Loucy (cell line): ENCODE results near the gene CAMTA2.

ENCODE experiments used
- H2AFZ ChIP-seq: fragments of 200-600 bp; sonication (generic); 2 replicates; pipeline ENCODE4 v1.6.0; 2016; ENCODE audit warnings: antibody characterized with exemption, mild to moderate bottlenecking, low read length, moderate library complexity
- H3F3A ChIP-seq: fragments of 200-600 bp; 2 replicates; pipeline ENCODE4 v1.6.0; 2016; ENCODE audit warnings: antibody characterized with exemption, low read depth, mild to moderate bottlenecking
- H3K27me3 ChIP-seq: fragments of 200-600 bp; sonication (generic); 2 replicates; pipeline ENCODE4 v1.6.1; 2014; ENCODE audit warnings: low read length, mild to moderate bottlenecking; ENCODE audit not compliant: insufficient read depth, poor library complexity, severe bottlenecking
- H3K36me3 ChIP-seq: fragments of 200-600 bp; sonication (generic); 2 replicates; pipeline ENCODE4 v1.6.1; 2016; ENCODE audit warnings: low read length; ENCODE audit not compliant: insufficient read depth
- H3K4me1 ChIP-seq: fragments of 200-600 bp; sonication (generic); 2 replicates; pipeline ENCODE4 v1.5.1; 2014; ENCODE audit warnings: low read length, mild to moderate bottlenecking; ENCODE audit not compliant: insufficient read depth, poor library complexity, severe bottlenecking
- H3K4me2 ChIP-seq: fragments of 200-600 bp; sonication (generic); 2 replicates; pipeline ENCODE4 v1.6.0; 2014; ENCODE audit warnings: antibody characterized with exemption, low read length, low read depth, mild to moderate bottlenecking; ENCODE audit not compliant: poor library complexity, severe bottlenecking
- H3K4me3 ChIP-seq: fragments of 200-600 bp; sonication (generic); 2 replicates; pipeline ENCODE4 v1.5.1; 2014; ENCODE audit warnings: low read length, mild to moderate bottlenecking, mixed read lengths; ENCODE audit not compliant: poor library complexity, severe bottlenecking
- H3K79me2 ChIP-seq: fragments of 200-600 bp; sonication (generic); 2 replicates; pipeline ENCODE4 v1.6.1; 2014; ENCODE audit warnings: low read length; ENCODE audit not compliant: insufficient read depth
- H3K9ac ChIP-seq: fragments of 200-600 bp; sonication (generic); 2 replicates; pipeline ENCODE4 v1.6.0; 2014; ENCODE audit warnings: mild to moderate bottlenecking, low read depth, low read length, moderate library complexity; ENCODE audit not compliant: poor library complexity, severe bottlenecking
- H3K9me2 ChIP-seq: fragments of 200-600 bp; sonication (generic); replicated peaks from 2 replicates; pipeline ENCODE4 v1.6.1; 2016; ENCODE audit warnings: low read depth, low read length, mixed read lengths
- H3K9me3 ChIP-seq: fragments of 200-600 bp; sonication (generic); 2 replicates; pipeline ENCODE4 v1.6.1; 2014; ENCODE audit warnings: mild to moderate bottlenecking, antibody characterized with exemption, low read length, low read depth; ENCODE audit not compliant: insufficient read depth
- H4K20me1 ChIP-seq: fragments of 200-600 bp; sonication (generic); 2 replicates; pipeline ENCODE4 v1.6.0; 2014; ENCODE audit warnings: antibody characterized with exemption, low read length, mild to moderate bottlenecking; ENCODE audit not compliant: insufficient read depth, poor library complexity, severe bottlenecking
- CTCF ChIP-seq: fragments of 200-600 bp; sonication (generic); conservative IDR thresholded peaks from 2 replicates; pipeline ENCODE4 v1.5.1; 2014; ENCODE audit warnings: mild to moderate bottlenecking, antibody characterized with exemption, low read length
- EZH2phosphoT487 ChIP-seq: fragments of 200-600 bp; IDR thresholded peaks from 2 replicates; pipeline ENCODE4 v1.6.1; 2018; ENCODE audit warnings: antibody characterized with exemption, mild to moderate bottlenecking, moderate library complexity, borderline replicate concordance

CAMTA2 gene

DNA sequence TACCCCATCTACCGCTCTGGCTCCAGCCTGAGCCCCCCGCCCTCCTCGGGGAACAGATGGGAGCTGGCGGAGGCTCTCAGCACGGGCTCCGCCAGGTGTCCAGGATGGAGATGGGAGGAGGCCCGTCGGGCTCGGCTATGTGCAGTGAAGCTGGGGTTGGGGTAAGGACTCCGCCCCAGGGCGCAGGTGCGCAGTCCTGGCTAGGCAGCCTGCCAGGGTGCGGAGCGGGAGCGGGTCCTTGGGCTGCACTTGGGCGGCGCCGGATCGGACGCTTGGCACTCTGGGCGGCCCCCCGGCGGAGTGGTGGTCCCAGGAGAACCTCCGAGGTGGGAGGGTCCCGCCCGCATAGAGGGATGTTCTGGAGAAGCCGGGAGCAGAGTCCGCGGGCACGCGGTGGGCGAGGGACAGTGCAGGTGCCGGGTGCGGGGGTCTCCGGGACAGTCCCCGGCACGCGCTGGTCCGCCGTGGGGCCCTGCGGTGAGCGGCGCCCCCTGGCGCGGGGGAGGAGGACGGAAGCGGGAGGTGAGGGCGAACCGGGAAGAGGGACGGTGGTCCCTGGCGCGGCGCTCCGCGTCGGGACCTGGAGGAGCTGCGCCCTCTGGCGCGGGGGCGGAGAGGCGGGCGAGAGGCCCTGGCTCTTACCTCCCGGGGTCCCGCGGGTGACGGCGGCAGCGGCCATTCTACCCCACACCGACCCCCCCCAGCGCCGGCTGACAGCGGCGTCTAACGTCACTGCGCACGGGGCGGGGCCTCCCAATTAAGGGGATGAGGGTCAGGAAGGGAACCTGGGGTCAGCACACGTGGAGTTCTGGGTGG is at the start of gene CAMTA2:
CAMTA2 (minus strand) TSS at position 725 of the 816 bp plus-strand sequence. CDS start 1,453 bp downstream, outside the sequence.
- Histone ChIP-seq H3K4me2 (peak within 1 kb of the TSS; percentile 99), H3K9me2 (no peaks in the 10 kb centered on the region), H3K36me3 (peaks cover 5% of the 10 kb centered on the region; the same call in 1 of the 2 replicates), H3K27me3 (no peaks in the 10 kb centered on the region), H2AFZ (peak within 1 kb of the TSS; percentile 99), H3K4me3 (peak within 1 kb of the TSS; percentile 96), H4K20me1 (no peaks in the 10 kb centered on the region), H3K9ac (peak within 1 kb of the TSS; percentile 91), H3K4me1 (peaks cover 32% of the 10 kb centered on the region), H3F3A (no peaks in the 10 kb centered on the region), H3K9me3 (no peaks in the 10 kb centered on the region), H3K79me2 (peaks cover 24% of the 10 kb centered on the region; the same call in 1 of the 2 replicates)
- no peak for TF ChIP-seq EZH2phosphoT487
- peak; percentile 85 for TF ChIP-seq CTCF

GRCh38 chr17:5035315-5035714 is 47.8 kb upstream of the CAMTA2 start, which contains the start of gene SLC52A1:
Gene SLC52A1, minus strand, starts transcription at chr17:5035426. Its CDS starts 820 bp downstream, at chr17:5034606.
- Histone ChIP-seq H3K9me3 (no peaks in the 10 kb centered on the region), H3F3A (no peaks in the 10 kb centered on the region), H3K27me3 (no peaks in the 10 kb centered on the region), H3K4me2 (no peak within 1 kb of the TSS), H3K36me3 (no peaks in the 10 kb centered on the region), H3K79me2 (no peaks in the 10 kb centered on the region), H3K4me1 (no peaks in the 10 kb centered on the region), H2AFZ (no peak within 1 kb of the TSS), H3K9me2 (no peaks in the 10 kb centered on the region), H3K9ac (no peak within 1 kb of the TSS), H4K20me1 (no peaks in the 10 kb centered on the region), H3K4me3 (no peak within 1 kb of the TSS)
- no peak for TF ChIP-seq EZH2phosphoT487
- no peak for TF ChIP-seq CTCF

DNA sequence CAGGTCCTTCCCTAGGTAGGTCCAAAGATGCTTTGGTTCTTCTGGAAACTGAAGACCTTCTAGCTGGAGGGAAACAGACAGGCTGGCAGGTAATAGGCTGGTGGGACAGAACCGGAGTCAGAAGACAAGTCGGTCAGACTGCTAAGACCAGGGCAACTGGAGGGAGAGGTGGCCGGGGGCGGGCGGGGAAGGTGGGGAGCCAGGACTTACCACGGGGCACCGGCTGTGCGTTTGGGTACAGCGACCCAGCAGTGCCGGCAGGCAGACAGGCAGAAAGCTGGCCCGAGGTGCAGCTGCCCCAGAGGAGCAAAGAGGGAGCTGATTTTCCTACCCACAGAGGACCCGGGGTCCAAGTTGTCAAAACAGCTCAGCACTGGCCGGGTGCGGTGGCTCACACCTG is 47.2 kb upstream of the CAMTA2 start:
- H3F3A ChIP-seq: no peaks in the 10 kb centered on the region
- no peaks in the 10 kb centered on the region for H3K79me2 ChIP-seq
- no peaks in the 10 kb centered on the region for H4K20me1 ChIP-seq
- H3K27me3 ChIP-seq: no peaks in the 10 kb centered on the region
- no peak overlapping the region for H3K4me3 ChIP-seq
- H3K4me1 ChIP-seq: no peaks in the 10 kb centered on the region
- no peaks in the 10 kb centered on the region for H3K36me3 ChIP-seq
- no peak overlapping the region for H2AFZ ChIP-seq
- no peak overlapping the region for H3K4me2 ChIP-seq
- TF ChIP-seq CTCF: no peak
- no peak for TF ChIP-seq EZH2phosphoT487
- H3K9me2 ChIP-seq: no peaks in the 10 kb centered on the region
- no peak overlapping the region for H3K9ac ChIP-seq
- no peaks in the 10 kb centered on the region for H3K9me3 ChIP-seq
